GM12801 (cell line): ENCODE data around the gene TMEM238L.

Source experiments
- CTCF ChIP-seq: IDR thresholded peaks from one replicate; pipeline ENCODE4 v1.5.1; 2011; ENCODE audit warnings: control low read depth; ENCODE audit not compliant: insufficient read length; ENCODE audit errors: extremely low read depth

Gene TMEM238L

GRCh38 chr17:10804546-10804945 is 647 bp upstream of the TMEM238L start:
- no peak for TF ChIP-seq CTCF

- no peak for TF ChIP-seq CTCF
These were observed 549 bp downstream of the TMEM238L start for GRCh38 chr17:10803350-10803749.

GRCh38 chr17:10802496-10803284 is 1.2 kb downstream of the TMEM238L start:
- TF ChIP-seq CTCF: no peak

DNA sequence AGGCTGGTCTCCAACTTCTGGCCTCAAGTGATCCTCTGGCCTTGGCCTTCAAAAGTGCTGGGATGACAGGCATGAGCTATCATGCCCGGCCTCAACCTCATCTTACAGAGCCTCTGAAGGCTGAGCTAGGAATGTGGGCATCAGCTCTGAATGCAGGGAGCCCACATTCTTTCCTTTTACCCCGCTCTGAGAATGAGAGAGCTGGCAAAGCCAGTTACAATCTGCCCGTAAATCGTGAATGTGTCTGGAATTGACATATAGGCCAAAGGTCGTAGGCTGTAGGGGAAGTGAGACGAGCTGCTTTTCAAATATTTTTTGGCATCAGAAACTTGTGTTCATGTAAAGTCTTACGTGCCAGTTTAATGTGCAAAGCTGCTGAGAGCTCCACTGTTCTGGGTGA is 4.5 kb downstream of the TMEM238L start:
- no peak for TF ChIP-seq CTCF

DNA sequence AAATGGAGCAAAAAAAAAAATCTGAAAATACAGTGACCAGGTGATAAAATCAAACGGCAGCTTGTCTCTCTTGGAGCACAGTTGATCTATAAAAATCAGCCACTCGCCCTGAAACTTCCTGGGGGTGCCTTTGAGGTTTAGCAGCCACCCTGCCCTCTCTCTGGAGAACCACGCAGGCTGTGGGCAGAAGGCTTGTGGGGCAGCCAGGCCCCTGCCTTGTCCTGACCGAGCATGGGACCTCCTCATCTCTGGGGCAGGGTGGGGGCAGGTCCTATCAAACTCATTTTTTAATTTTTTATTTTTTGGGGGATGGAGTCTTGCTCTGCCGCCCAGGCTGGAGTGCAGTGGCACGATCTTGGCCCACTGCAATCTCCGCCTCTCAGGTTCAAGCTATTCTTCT is 5.0 kb downstream of the TMEM238L start:
- TF ChIP-seq CTCF: no peak

DNA sequence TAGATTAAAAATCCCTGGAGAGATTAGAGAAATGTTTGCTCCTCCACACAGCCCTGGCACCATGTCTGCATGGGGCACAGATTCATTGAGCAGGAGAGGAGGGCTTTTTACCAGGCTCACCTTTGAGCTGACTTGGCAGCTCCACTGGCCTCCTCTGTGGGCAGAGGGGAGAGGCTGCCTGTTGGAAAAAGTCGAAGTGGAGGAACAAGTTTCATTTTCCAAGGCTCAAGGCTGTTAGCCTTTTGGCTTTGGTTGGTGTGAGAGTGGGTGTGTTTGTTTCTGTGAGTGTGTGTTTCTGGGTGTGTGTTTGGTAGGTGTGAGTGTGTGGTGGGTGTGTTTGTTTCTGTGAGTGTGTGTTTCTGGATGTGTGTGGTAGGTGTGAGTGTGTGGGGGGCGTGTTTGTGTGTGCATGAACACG is 5.6 kb downstream of the TMEM238L start:
- no peak for TF ChIP-seq CTCF

DNA sequence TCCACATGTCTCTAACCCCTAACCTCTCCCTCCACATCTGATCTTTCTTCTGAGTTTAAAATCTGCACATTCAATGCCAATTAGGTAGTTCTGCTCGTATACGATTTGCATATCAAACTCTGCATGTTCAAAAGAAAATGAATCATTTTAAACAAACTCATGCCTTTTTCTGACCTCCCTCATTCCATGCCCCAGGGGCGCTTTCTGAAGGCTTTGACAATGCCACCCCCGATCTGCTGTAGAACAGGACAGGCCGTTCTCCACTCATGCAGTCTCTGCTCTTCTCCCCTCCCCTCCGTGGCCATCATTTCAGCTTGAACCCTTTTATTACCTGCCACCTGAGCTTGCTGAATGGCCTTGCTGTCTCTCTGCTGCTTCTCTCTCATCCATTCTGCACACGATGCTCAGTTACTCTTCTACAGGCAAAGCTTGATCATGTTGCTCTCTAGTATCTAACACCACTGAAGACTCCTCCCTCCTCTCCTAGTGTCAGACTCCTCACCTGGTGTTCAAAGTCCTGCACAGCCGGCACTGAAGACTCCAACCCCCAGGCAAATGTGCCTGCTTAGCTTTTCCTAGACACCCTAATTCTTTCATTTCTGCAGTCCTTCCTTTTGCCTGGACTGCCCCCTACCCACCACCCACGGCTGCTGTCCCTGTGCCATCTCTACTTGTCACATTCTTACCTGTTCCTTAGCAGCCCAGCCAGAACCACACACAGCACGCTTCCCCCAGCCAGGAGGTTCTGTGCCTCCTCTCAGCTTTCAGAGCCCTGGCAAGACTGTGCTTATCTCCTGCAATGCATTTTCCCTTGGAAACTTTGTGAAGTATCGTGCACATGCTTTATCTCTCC is 6.2 kb downstream of the TMEM238L start:
- TF ChIP-seq CTCF: no peak
